Stimulated activated CD4-positive, alpha-beta T cell treated with anti-CD3 and anti-CD28 coated beads, TNF-alpha, amount 100 ng/mL, for 48 hours (primary cell): ENCODE data around the gene D2HGDH.
"Not testable (repeated sequence)": the region's sequence is repeated elsewhere in the genome, so short reads cannot be mapped to it uniquely, and the experiment has no call there.

Source experiments
- DNase-seq, 3 donors: peaks; one replicate each; pipeline ENCODE4 v3.0.0-alpha.2; 2020; ENCODE audit warnings: low read depth in 3 of 3

D2HGDH gene

DNA sequence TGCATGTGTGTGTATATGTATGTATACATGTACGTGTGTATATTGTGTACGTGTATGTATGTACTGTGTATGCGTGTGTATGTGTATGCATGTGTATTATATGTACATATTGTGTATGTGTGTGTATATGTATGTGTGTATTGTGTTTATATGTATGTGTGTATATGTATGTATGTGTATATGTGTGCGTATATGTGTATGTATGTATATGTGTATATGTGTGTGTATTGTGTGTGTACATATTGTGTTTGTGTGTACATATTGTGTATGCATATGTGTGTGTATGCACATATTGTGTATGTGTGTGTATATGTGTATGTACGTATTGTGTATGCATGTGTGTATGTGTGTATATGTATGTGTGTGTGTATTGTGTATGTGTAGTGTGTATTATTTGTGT lies 59.0 kb downstream of the D2HGDH start:
- no peak for DNase-seq

- no peak for DNase-seq
Measured at GRCh38 chr2:241794250-241794823, 59.9 kb downstream of the D2HGDH start.

GRCh38 chr2:241795021-241795999 lies 60.9 kb downstream of the D2HGDH start:
- no peak for DNase-seq

- no peak for DNase-seq
Measured at GRCh38 chr2:241796209-241796608, 61.8 kb downstream of the D2HGDH start.

DNA sequence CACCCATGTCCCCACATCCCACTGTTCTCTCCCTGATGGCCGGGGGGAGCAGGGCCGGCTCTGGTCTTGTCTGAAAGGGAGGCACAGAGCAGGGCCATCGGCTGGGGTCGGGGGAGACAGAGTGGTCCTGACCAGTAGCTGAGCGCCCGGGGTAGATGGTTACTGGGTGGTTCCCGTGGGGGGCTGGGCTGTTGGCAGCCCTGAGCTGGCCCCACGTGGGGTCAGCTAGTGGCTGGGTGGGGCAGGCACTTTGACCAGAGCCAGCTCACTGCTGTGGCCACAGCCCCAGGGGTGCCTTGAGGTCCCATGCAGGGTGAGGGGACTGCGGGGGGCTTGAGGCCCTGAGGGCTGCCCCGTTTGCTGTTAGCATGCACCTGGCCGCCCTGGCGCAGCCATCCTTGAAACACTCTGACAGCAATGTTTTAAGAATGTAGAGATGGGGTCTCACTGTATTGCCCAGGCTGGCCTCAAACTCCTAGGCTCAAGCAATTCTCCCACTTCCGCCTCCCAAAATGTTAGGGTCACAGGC lies 62.2 kb downstream of the D2HGDH start:
- no peak for DNase-seq

GRCh38 chr2:241797441-241798080 lies 63.1 kb downstream of the D2HGDH start:
- no peak for DNase-seq

- DNase-seq, result no peak
Measured at GRCh38 chr2:241798081-241798630, 63.7 kb downstream of the D2HGDH start.

- no peak for DNase-seq
Measured at GRCh38 chr2:241798631-241799521, 64.4 kb downstream of the D2HGDH start.

GRCh38 chr2:241799522-241800197 lies 65.2 kb downstream of the D2HGDH start:
- no peak for DNase-seq

DNA sequence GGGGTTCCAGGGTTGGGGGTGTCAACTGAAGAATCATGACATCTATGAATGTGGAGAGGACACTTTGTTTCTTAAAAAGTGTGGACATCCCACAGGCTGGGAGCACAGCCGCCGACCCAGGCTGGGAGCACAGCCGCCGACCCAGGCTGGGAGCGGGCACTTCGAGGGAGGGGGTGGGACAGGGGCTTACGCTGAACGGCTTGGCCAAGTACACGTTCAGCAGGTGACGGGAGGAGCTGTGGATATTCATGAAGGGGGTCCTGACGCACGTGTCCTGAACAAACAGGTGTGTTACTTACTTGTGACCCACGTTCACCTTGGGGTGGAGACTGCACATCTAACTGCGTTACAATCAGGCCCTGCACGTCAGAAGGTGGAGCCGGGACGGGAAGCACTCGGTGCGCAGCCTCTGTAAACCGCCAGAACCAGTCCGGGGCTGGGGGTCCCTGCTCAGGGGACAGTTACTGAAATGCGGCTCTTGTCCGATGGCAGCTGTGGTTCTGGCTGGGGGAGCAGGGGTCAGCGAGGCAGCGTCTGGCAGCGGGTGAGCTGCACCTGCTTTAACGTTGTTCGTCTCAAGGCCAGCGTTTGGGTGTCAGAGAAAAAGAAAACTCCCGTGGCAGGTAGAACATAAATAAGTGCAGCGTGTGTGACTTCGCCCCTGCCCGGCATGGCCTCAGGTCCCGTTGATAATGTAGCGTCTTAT lies 65.9 kb downstream of the D2HGDH start:
- DNase-seq, result not testable (repeated sequence)

GRCh38 chr2:241801611-241802420 lies 67.4 kb downstream of the D2HGDH start:
- DNase-seq, result no peak

DNA sequence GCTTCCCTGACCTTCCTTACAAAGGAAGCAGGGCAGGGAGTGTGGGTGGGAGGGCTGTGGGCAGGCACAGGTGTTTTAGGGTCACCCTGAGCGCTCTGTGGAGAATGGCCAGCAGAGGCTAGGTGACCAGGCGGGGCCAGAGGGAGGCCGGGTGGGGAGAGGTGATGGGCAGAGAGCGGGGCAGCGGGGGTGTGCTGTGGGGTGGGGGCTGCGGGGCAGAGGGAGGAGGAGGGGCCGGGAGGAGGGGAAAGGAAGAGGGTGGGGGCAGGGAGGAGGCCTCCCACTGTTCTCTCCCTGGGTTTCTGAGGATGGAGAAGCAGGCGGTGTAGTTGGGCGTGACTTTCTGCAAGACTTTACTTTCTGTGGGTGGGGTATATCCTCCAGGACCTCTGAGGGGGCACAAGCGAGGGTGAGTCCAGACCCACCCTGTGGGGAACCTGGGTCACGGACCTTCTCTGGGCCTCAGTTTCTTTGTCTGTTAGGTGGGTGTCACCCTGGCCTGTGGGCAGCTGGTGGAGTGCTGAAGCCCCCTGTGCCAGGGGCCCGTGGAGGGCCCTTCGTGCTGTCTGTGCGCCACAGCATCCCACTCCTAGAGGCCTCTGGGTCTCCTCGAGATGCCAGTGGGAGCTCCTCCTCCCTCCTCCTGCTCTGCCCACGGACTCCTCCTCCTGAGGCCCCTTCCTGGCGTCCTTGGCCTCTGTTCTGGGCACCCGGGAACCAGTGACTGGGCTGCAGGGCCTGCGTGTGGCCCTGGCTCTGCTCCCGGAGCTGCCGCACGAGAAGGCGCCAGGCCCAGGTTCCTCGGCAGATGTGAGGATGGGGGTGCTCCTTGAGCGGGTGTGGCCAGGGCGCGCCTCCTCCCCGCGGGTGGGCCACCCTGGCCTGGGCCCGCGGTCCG lies 68.2 kb downstream of the D2HGDH start:
- DNase-seq, result no peak

- peak in 1 of 3 donors; percentile 33 for DNase-seq
Measured at GRCh38 chr2:241803387-241804325, 69.2 kb downstream of the D2HGDH start.

DNA sequence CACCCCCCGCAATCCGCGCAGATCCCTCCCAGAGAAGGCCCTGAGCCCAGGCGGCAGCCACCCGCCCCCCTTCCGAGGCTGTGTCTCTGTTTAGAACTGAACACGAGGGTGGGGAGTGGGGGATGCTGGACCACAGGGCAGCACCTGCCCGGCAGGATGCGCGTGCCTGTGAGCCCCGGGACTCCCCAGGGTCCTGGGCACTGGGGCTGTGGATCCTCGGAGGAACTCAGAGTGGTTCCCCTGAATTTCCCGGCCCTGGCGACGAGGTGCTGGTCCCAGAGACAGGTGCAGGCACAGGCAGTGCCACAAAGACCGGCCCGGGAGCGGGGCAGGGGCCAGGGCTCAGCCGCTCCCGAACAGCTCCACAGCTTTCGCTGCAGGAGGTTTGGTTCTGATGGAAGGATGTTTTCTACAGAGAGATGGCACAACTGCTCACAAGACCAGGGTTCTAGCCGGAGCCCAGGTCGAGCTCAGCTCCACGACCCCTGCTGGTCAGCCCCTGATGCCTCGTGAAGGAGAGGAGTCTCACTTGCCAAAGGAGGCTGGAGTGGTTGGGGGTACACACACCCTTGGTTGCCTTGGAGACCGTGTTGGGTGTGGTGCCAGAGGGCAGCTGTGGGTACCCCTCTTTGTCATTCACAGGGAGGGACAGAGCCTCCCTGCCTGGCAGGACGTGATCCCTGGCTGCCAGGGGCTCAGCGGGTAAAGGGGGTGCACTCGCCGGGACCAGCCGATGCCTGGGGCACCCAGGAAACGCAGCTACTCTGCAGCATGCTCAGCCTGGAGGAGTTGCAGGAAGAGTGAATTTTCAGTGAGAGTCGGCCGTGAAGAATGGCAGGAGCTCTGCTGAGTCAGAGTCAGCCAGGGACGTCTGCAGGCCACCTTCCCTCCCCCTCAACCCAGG lies 70.1 kb downstream of the D2HGDH start:
- no peak for DNase-seq

- DNase-seq, result not testable (repeated sequence)
Measured at GRCh38 chr2:241806217-241806616, 71.8 kb downstream of the D2HGDH start.
